BLaER1 (cell line): ENCODE measurements around the gene ATAD3C.
"Not testable (repeated sequence)": the region's sequence is repeated elsewhere in the genome, so short reads cannot be mapped to it uniquely, and the experiment has no call there.

Experiments used
- H3K27ac ChIP-seq: shearing (Covaris generic); formaldehyde crosslinking; 2 replicates; pipeline ENCODE4 v1.8.1; 2022
- H3K27me3 ChIP-seq: shearing (Covaris generic); formaldehyde crosslinking; 2 replicates; pipeline ENCODE4 v1.8.1; 2022
- H3K36me3 ChIP-seq: shearing (Covaris generic); formaldehyde crosslinking; 2 replicates; pipeline ENCODE4 v1.8.1; 2022
- H3K4me1 ChIP-seq: shearing (Covaris generic); formaldehyde crosslinking; 2 replicates; pipeline ENCODE4 v1.8.1; 2022
- H3K4me2 ChIP-seq: shearing (Covaris generic); formaldehyde crosslinking; 2 replicates; pipeline ENCODE4 v1.8.1; 2022
- H3K4me3 ChIP-seq: shearing (Covaris generic); formaldehyde crosslinking; 2 replicates; pipeline ENCODE4 v1.8.1; 2022
- H3K9ac ChIP-seq: shearing (Covaris generic); formaldehyde crosslinking; 2 replicates; pipeline ENCODE4 v1.8.1; 2022
- H3K9me3 ChIP-seq: shearing (Covaris generic); formaldehyde crosslinking; 2 replicates; pipeline ENCODE4 v1.8.1; 2022
- H4K20me1 ChIP-seq: shearing (Covaris generic); formaldehyde crosslinking; 2 replicates; pipeline ENCODE4 v1.8.1; 2022
- Cebpa-rat ChIP-seq: shearing (Covaris generic); IDR thresholded peaks from 2 replicates; pipeline ENCODE4 v1.8.1; 2022

ATAD3C gene

DNA sequence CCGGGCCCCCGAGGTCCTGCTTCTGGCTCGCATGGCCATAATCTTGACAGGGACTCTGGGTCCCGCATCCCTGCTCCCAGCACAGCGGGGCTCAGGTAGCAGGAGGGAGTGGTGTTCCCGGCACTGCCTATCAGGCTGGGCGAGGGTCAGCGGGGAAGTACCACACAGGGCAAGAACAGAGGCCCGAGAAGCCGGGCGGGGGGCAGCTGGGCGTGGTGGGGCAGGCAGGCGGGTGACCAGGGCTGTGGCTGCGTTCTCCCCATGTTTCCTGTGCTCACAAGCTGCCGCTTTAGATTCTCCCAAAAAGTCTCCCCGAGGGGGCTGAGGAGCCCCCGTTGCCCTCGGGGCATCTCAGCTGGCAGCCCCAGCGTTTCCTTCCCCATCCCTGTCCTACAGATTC, 40.4 kb downstream of the ATAD3C start:
- Histone ChIP-seq H3K9me3 (0 out of 2 replicates have a peak, but pooled peaks cover 13% of the 10 kb centered on the region), H3K4me2 (no peak overlapping the region), H3K27me3 (no peaks in the 10 kb centered on the region), H3K27ac (no peak overlapping the region), H3K4me3 (no peak overlapping the region), H4K20me1 (peaks cover 12% of the 10 kb centered on the region; the same call in 1 of the 2 replicates), H3K36me3 (peaks cover 96% of the 10 kb centered on the region), H3K4me1 (peaks cover 9% of the 10 kb centered on the region; the same call in 1 of the 2 replicates), H3K9ac (no peak overlapping the region)
- TF ChIP-seq Cebpa-rat = no peak

GRCh38 chr1:1490633-1491230, 41.2 kb downstream of the ATAD3C start:
- Histone ChIP-seq H3K27me3 (no peaks in the 10 kb centered on the region), H3K4me2 (no peak overlapping the region), H3K9me3 (0 out of 2 replicates have a peak, but pooled peaks cover 13% of the 10 kb centered on the region), H3K4me1 (no peaks in the 10 kb centered on the region), H4K20me1 (peaks cover 4% of the 10 kb centered on the region; the same call in 1 of the 2 replicates), H3K36me3 (peaks cover 99% of the 10 kb centered on the region), H3K27ac (no peak overlapping the region), H3K4me3 (no peak overlapping the region), H3K9ac (no peak overlapping the region)
- TF ChIP-seq Cebpa-rat = no peak

DNA sequence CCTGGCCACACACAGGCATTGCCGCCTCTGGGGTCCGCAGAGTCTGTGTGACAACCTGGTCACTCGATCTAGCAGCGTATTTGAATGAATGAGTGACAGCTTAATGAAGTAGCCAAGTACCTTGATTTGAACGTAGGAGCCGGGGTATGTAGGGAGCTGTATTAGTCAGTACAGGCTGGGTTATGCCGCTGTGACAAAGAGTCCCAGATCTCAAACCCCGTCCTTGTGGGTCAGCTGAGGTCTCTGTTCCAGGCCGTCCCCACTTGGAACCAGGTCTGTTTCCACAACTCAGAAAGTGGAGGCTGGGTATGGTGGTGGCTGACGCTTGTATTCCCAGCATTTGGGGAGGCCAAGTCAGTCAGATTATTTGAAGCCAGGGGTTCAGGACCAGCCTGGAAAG, 42.1 kb downstream of the ATAD3C start:
- H3K9ac ChIP-seq = no peak overlapping the region
- TF ChIP-seq Cebpa-rat = no peak
- H3K36me3 ChIP-seq = peaks cover 97% of the 10 kb centered on the region
- H3K4me1 ChIP-seq = no peaks in the 10 kb centered on the region
- no peak overlapping the region for H3K4me2 ChIP-seq
- H3K4me3 ChIP-seq = no peak overlapping the region
- no peaks in the 10 kb centered on the region for H3K27me3 ChIP-seq
- H3K27ac ChIP-seq = no peak overlapping the region
- H3K9me3 ChIP-seq = 0 out of 2 replicates have a peak, but pooled peaks cover 13% of the 10 kb centered on the region
- no peaks in the 10 kb centered on the region for H4K20me1 ChIP-seq

- not testable (repeated sequence) for H3K27me3 ChIP-seq, H3K9ac ChIP-seq
Observed at GRCh38 chr1:1494311-1494710, 44.8 kb downstream of the ATAD3C start.

GRCh38 chr1:1495461-1495975, 46.0 kb downstream of the ATAD3C start:
- Histone ChIP-seq H3K9me3 (0 out of 2 replicates have a peak, but pooled peaks cover 13% of the 10 kb centered on the region), H3K36me3 (peaks cover 59% of the 10 kb centered on the region)
- H3K4me1 ChIP-seq, H3K4me3 ChIP-seq, H3K27ac ChIP-seq, H3K9ac ChIP-seq, H3K4me2 ChIP-seq, H3K27me3 ChIP-seq, H4K20me1 ChIP-seq: not testable (repeated sequence)

More at GRCh38 chr1:1494311-1494710, 44.8 kb downstream of the ATAD3C start:
- not testable (repeated sequence) for H3K4me3 ChIP-seq, H3K4me1 ChIP-seq, H4K20me1 ChIP-seq, H3K4me2 ChIP-seq, H3K27ac ChIP-seq
- Histone ChIP-seq H3K36me3 (peaks cover 71% of the 10 kb centered on the region), H3K9me3 (0 out of 2 replicates have a peak, but pooled peaks cover 13% of the 10 kb centered on the region)

DNA sequence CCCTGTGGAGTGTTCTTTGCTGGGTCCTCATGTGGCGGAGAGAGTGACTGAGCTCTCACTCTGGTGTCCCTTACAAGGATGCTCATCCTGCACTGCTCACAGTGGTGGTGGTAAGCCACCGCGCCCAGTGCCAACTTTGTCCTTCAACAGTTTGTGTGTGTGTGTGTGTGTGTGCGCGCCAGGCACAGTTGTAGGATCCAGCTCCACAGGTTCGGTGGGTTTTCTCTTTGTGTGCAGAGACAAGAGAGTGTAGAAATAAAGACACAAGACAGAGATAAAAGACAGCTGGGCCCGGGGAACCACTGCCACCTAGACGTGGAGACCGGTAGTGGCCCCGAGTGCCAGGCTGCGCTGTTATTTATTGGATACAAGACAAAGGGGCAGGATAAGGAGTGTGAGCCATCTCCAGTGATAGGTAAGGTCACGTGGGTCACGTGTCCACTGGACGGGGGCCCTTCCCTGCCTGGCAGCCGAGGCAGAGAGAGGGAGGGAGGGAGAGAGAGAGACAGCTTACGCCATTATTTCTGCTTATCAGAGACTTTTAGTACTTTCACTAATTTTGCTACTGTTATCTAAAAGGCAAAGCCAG, 55.4 kb downstream of the ATAD3C start:
- Histone ChIP-seq H3K4me1 (peaks cover 52% of the 10 kb centered on the region), H3K9ac (peak overlapping the region; percentile 41; the same call in 1 of the 2 replicates), H3K4me2 (peak overlapping the region; percentile 77), H3K27ac (peak overlapping the region; percentile 71)
- H3K27me3 ChIP-seq, H4K20me1 ChIP-seq, H3K9me3 ChIP-seq, H3K4me3 ChIP-seq, H3K36me3 ChIP-seq: not testable (repeated sequence)

DNA sequence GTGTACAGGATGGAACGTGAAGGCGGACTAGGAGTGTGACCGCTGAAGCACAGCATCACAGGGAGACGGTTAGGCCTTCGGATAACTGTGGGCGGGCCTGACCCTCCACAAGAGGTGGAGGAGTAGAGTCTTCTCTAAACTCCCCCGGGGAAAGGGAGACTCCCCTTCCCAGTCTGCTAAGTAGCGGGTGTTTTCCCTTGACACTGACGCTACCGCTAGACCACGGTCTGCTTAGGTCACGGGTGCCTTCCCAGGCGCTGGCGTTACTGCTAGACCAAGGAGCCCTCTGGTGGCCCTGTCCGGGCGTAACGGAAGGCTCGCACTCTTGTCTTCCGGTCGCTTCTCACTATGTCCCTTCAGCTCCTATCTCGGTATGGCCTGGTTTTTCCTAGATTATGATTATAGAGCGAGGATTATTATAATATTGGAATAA, 55.9 kb downstream of the ATAD3C start:
- H3K4me3 ChIP-seq = not testable (repeated sequence)

DNA sequence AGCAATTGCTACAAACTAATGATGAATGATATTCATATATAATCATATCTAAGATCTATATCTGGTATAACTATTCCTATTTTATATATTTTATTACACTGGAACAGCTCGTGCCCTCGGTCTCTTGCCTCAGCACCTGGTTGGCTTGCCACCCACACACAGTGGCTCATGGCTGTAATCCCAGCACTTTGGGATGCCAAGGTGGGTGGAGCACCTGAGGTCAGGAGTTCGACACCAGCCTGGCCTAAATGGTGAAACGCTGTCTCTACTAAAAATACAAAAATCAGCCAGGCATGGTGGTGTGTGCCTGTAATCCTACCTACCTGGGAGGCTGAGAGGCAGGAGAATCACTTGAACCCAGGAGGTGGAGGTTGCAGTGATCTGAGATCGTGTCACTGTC, 56.3 kb downstream of the ATAD3C start:
- H3K9me3 ChIP-seq, H3K27me3 ChIP-seq, H3K36me3 ChIP-seq, H3K4me3 ChIP-seq, H4K20me1 ChIP-seq: not testable (repeated sequence)
- Histone ChIP-seq H3K4me1 (peaks cover 60% of the 10 kb centered on the region), H3K27ac (peak overlapping the region; percentile 67), H3K9ac (0 out of 2 replicates have a peak overlapping the region, but pooled peaks have one; percentile 19), H3K4me2 (peak overlapping the region; percentile 77)

More for the DNA sequence above, 55.9 kb downstream of the ATAD3C start:
- H4K20me1 ChIP-seq, H3K9me3 ChIP-seq, H3K9ac ChIP-seq, H3K36me3 ChIP-seq, H3K27me3 ChIP-seq: not testable (repeated sequence)
- Histone ChIP-seq H3K4me2 (peak overlapping the region; percentile 77), H3K27ac (peak overlapping the region; percentile 71; the same call in 1 of the 2 replicates), H3K4me1 (peaks cover 55% of the 10 kb centered on the region)

DNA sequence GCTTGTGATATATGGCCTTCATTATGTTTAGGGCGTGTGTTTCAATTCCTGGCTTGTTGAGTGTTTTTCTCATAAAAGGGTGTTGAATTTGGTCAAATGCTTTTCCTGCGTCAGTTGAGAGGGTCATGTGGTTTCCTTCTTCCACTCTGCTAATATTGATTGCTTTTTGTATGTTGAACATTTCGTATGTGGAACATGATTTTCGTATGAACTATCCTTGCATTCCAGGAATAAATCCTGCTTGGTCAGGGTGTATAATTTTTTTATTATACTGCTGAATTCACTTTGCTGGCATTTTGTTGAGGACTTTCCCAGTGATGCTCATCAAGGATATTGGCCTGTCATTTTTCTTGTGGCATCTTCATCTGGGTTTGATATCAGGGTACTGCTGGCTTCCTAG, 57.8 kb downstream of the ATAD3C start:
- Histone ChIP-seq H3K4me3 (no peak overlapping the region), H3K4me2 (no peak overlapping the region), H3K27ac (no peak overlapping the region), H3K9me3 (no peaks in the 10 kb centered on the region), H3K4me1 (peaks cover 59% of the 10 kb centered on the region), H3K9ac (no peak overlapping the region), H4K20me1 (no peaks in the 10 kb centered on the region), H3K27me3 (no peaks in the 10 kb centered on the region), H3K36me3 (no peaks in the 10 kb centered on the region)
- TF ChIP-seq Cebpa-rat = no peak

GRCh38 chr1:1508775-1509464, 59.4 kb downstream of the ATAD3C start:
- H3K36me3 ChIP-seq, H4K20me1 ChIP-seq, H3K27ac ChIP-seq, H3K4me3 ChIP-seq, H3K27me3 ChIP-seq, H3K9me3 ChIP-seq, H3K9ac ChIP-seq: not testable (repeated sequence)
- H3K4me2 ChIP-seq = peak overlapping the region; percentile 36
- H3K4me1 ChIP-seq = peaks cover 50% of the 10 kb centered on the region

- not testable (repeated sequence) for H3K27ac ChIP-seq, H3K36me3 ChIP-seq, H4K20me1 ChIP-seq, H3K27me3 ChIP-seq, H3K9ac ChIP-seq, H3K4me3 ChIP-seq, H3K9me3 ChIP-seq
- peaks cover 50% of the 10 kb centered on the region for H3K4me1 ChIP-seq
- H3K4me2 ChIP-seq = peak overlapping the region; percentile 36
Observed at GRCh38 chr1:1509465-1509850, 60.0 kb downstream of the ATAD3C start.
